GM19452 (cell line): ENCODE results near the gene METAP1D.

Experiments used
- ATAC-seq: cut with Tn5 transposase; IDR thresholded peaks from one replicate; pipeline ENCODE4 v1.9.1; 2021; ENCODE audit not compliant: unreplicated experiment

Gene METAP1D

GRCh38 chr2:172090044-172090961, 90.5 kb downstream of the METAP1D start:
- ATAC-seq = no peak

DNA sequence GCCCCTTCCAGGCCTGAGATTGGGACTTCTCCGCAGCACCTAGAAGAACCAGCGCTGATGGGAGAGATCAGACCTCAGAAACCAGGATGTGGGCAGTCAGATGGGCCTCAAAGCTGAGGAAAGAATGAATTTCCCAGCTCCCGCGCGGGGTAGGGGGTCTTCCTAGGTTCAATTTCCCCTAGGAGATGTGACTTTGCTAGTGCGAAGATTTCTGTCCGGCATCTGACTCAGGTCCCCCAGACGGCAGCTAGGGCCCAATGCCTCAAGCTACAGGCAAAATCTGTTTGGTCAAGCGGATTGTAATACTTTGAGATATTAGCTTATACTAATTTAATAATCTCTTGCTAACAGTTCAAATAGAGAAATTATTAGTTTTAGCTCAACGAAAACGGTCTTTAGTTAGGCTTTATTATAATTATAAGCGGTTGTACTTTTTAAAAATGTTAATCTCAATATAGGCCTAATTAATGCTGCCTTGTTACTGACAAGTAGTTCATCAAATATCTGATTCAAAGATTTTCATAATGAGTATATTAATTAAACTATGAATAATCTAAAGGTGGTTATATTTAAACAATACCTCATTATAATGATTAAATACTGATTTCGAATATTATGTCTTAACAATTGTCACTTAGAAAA, 91.4 kb downstream of the METAP1D start:
- ATAC-seq = no peak

GRCh38 chr2:172091761-172092566, 92.2 kb downstream of the METAP1D start:
- ATAC-seq = no peak

- ATAC-seq = no peak
Measured at GRCh38 chr2:172092716-172093415, 93.1 kb downstream of the METAP1D start.

DNA sequence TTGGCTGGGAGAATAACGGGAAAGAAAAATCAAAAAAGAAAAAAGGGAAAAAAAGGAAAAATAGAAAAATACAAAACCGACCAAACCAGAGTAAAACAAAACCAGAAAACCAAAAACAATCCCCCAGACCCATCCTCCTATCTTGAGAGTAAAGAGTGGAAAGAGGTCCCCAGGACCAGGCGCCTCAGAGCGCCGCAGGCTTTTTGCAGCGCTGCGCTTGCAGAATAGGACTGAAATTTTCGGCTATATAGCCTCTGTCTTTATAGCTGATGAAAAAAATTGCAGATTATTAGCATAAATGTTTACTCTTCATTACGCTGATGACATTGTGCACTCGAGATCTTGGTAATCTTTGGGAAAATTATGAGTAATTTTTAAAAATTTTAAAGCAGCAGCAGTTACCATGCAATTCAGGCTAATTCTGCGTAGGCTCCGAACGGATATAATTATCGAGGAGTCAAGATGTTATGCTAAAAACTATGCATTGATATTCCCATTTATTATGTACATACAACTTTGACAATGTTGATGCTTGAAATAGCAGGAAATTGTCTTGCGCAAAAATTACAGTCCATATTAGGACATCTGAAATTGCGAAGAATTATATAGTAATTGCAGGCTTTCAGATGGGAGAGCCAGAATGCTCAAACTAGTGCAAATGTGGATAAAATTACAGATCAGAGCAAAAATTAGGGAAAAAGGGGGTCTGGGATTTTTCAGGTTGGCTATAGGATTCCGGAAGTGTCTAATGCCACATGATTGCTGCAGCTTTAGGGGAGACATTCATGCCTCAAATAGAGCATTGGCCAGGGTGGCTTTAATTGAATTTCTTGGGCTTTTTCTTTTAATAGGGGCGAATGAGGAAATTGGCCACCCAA, 93.9 kb downstream of the METAP1D start:
- ATAC-seq = no peak

- ATAC-seq = no peak
Measured at GRCh38 chr2:172094294-172095145, 94.8 kb downstream of the METAP1D start.

- no peak for ATAC-seq
Measured at GRCh38 chr2:172095146-172095904, 95.6 kb downstream of the METAP1D start.

GRCh38 chr2:172095905-172096625, 96.3 kb downstream of the METAP1D start:
- no peak for ATAC-seq

DNA sequence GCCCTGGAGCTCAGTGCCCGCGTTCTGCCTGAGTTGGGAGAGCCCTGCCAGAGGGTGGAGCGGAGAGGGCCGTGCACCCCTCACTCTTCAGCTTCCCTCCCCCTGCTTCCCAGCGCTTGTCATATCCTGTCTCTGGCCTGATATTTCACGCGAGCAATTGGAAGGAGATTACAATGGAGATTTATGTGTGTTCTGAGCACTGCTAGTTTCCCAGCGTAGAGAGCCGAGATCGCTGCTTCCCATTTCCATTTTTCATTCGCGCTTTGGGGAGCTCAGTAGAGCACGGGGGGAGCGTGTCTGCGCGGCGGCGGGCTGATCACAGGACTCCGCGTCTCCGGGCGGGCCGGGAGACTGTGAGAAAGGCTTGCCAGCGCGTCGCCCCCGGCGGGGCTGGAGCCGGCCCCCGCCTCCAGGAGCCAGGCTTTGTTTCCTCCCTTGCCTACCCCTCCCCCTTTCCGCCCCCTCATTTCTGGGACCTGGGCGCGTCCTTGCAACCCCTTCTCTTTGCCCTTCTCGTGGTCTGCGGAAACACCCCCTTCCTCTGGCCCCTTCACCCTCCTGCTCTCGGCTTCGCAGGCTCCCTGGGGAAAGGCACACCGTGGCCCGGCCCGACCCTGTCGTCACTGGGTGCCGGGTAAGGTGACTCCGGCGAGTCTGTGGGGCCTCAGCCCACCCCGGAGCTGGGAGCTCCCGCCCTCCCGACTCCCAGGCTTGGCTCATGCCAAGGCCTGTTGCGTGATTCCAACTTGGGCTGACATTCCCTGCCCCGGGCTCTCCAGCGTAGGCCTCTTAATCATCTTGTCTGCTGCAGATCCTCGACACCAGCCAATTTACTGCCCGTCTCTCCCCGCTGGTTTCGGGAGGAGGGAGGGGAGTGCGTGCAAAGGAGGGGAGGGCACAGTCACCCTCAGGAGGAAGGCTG, 97.1 kb downstream of the METAP1D start:
- ATAC-seq = no peak

DNA sequence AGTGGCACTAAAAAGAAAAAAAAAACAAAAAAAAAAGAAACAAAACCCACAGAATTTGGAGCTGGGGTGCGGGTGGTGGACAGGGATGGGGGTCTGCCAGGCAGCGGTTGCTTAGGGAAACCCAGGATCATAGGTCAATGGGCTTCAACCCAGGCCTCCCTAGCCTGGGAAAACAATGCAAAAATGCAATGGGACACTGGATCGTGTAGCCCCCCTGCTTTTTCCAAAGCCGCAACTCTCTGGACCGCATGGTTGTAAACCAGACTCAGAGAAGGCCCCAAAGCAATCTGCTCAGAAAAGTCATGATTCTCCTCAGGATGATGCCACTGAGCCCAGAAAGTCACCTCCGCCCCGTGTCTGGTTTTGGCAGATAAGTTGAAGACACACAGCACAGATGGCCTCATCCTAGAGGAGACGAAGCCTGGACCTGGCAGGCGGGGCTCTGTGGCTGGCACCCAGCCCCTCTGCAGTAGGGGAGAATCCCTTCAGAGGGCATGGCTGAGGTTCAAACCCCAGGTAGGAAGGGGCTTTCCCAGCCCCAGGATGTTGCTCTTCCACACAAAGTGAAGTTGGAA, 97.9 kb downstream of the METAP1D start:
- ATAC-seq = no peak

DNA sequence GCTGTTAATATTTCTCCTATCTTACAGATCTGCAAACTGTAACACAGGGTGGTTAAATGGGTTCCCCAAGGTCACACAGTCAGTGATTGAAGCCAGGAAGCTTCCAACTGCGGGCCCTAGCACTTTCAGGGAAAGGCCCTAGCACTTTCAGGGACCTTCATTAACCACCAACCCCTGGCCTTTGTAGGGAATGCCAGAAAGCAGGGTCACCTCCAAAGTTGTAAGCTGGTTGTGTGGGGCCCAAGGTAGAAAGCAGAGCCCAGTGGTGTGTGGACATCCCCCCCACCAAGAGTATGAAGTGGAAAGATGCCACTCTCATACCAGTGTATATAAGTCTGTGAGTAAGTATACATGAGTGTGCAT, 98.5 kb downstream of the METAP1D start:
- no peak for ATAC-seq

GRCh38 chr2:172098650-172099471, 99.1 kb downstream of the METAP1D start:
- no peak for ATAC-seq

DNA sequence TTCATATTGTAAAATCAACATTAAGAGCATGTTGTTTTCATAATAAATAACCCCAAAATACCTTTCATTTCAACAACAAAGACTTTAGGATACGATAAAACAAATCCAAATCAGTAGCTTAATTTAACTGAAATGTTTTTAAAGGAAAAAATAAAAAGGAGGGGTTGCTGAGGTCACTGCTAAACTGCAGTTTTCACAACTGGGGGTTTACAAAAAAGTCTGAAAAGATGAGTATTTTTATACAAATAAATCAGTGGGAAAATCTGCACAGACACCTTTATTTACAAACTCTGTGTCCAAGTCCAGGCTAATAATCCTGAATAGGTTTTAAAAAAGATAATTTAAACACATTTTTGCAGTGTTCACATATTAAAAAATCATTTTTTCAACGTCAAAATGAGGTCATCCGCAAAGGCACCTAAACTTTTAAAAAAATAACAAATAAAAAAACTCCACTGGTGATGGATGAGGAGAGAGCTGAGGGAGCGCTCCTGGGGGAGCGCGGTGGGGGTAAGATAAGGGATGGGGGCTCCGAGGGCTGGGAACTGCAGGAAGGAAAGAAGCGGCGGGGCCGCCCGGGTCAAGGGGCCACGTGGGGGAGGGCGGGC, 99.8 kb downstream of the METAP1D start:
- ATAC-seq = no peak

GRCh38 chr2:172100080-172100934, 100.6 kb downstream of the METAP1D start:
- no peak for ATAC-seq
